ENCODE data around the gene FRMD1.
"Not testable (repeated sequence)": the region's sequence is repeated elsewhere in the genome, so short reads cannot be mapped to it uniquely, and the experiment has no call there.

FRMD1 gene

GRCh38 chr6:168093634-168094033, 14.6 kb upstream of the FRMD1 start:
- no peak for DNase-seq

GRCh38 chr6:168093071-168093505, 14.1 kb upstream of the FRMD1 start:
- DNase-seq, result no peak

GRCh38 chr6:168092541-168092940, 13.5 kb upstream of the FRMD1 start:
- DNase-seq, result no peak

GRCh38 chr6:168091381-168092264, 12.6 kb upstream of the FRMD1 start:
- DNase-seq, result no peak

- DNase-seq, result no peak
Measured at GRCh38 chr6:168090706-168091105, 11.7 kb upstream of the FRMD1 start.

- DNase-seq, result no peak
Measured at GRCh38 chr6:168090064-168090690, 11.2 kb upstream of the FRMD1 start.

- no peak for DNase-seq
Measured at GRCh38 chr6:168089186-168090063, 10.4 kb upstream of the FRMD1 start.

- no peak for DNase-seq
Measured at GRCh38 chr6:168088161-168089053, 9.4 kb upstream of the FRMD1 start.

- DNase-seq, result no peak
Measured at GRCh38 chr6:168087436-168088160, 8.6 kb upstream of the FRMD1 start.

- DNase-seq, result no peak
Measured at GRCh38 chr6:168086616-168087015, 7.6 kb upstream of the FRMD1 start.

GRCh38 chr6:168086066-168086465, 7.1 kb upstream of the FRMD1 start:
- no peak for DNase-seq

- DNase-seq, result no peak
Measured at GRCh38 chr6:168084465-168085160, 5.6 kb upstream of the FRMD1 start.

- DNase-seq, result no peak
Measured at GRCh38 chr6:168083514-168083885, 4.5 kb upstream of the FRMD1 start.

- no peak for DNase-seq
Measured at GRCh38 chr6:168082860-168083513, 4.0 kb upstream of the FRMD1 start.

- DNase-seq, result no peak
Measured at GRCh38 chr6:168081858-168082546, 3.0 kb upstream of the FRMD1 start.

GRCh38 chr6:168080393-168081077, 1.5 kb upstream of the FRMD1 start:
- DNase-seq, result no peak

GRCh38 chr6:168078175-168078942, 653 bp downstream of the FRMD1 start:
- no peak for DNase-seq

GRCh38 chr6:168077401-168077800, 1.6 kb downstream of the FRMD1 start:
- not testable (repeated sequence) for DNase-seq
